Karpas-422 (cell line): ENCODE data around the gene SH3GLB1. TPM values are rescaled to one million over a fixed set of nuclear protein-coding genes. Genes with fewer than 3 reads are reported as not detected.

Experiments
- DNase-seq: peaks from one replicate; pipeline ENCODE4 v3.0.0-alpha.2; 2015
- H2AFZ ChIP-seq: fragments of 200-600 bp; sonication (generic); 2 replicates; pipeline ENCODE4 v1.6.1; 2014; ENCODE audit warnings: antibody characterized with exemption, low read length, mixed read lengths
- H3K27ac ChIP-seq: fragments of 200-600 bp; sonication (generic); 2 replicates; pipeline ENCODE4 v1.5.1; 2014; ENCODE audit warnings: mild to moderate bottlenecking, low read length, moderate library complexity
- H3K27me3 ChIP-seq: fragments of 200-600 bp; sonication (generic); 2 replicates; pipeline ENCODE4 v1.6.1; 2014; ENCODE audit warnings: low read length, mixed read lengths
- H3K36me3 ChIP-seq: fragments of 200-600 bp; sonication (generic); 2 replicates; pipeline ENCODE4 v1.6.1; 2014; ENCODE audit warnings: low read length, mixed read lengths; ENCODE audit not compliant: insufficient read depth
- H3K4me1 ChIP-seq: fragments of 200-600 bp; sonication (generic); 2 replicates; pipeline ENCODE4 v1.6.1; 2014; ENCODE audit warnings: mild to moderate bottlenecking, low read length, mixed read lengths
- H3K4me2 ChIP-seq: fragments of 200-600 bp; sonication (generic); 2 replicates; pipeline ENCODE4 v1.6.1; 2014; ENCODE audit warnings: low read length, low read depth, mild to moderate bottlenecking; ENCODE audit not compliant: poor library complexity, severe bottlenecking
- H3K4me3 ChIP-seq: fragments of 200-600 bp; sonication (generic); 2 replicates; pipeline ENCODE4 v1.5.1; 2014; ENCODE audit warnings: mild to moderate bottlenecking, antibody characterized with exemption, low read length, mixed read lengths
- H3K79me2 ChIP-seq: fragments of 200-600 bp; sonication (generic); 2 replicates; pipeline ENCODE4 v1.6.1; 2014; ENCODE audit warnings: mild to moderate bottlenecking, low read length, mixed read lengths
- H3K9ac ChIP-seq: fragments of 200-600 bp; sonication (generic); 2 replicates; pipeline ENCODE4 v1.6.0; 2014; ENCODE audit warnings: low read length
- H3K9me2 ChIP-seq: fragments of 200-600 bp; sonication (generic), shearing (Covaris generic); replicated peaks from 2 replicates; pipeline ENCODE4 v1.6.0; 2014; ENCODE audit warnings: mild to moderate bottlenecking, low read length, moderate library complexity; ENCODE audit not compliant: insufficient read depth
- H3K9me3 ChIP-seq: fragments of 300-700, 200-600 bp; sonication (generic); 2 replicates; pipeline ENCODE4 v1.6.1; 2014; ENCODE audit warnings: low read length, mixed read lengths
- H4K20me1 ChIP-seq: fragments of 200-600 bp; sonication (generic); 2 replicates; pipeline ENCODE4 v1.6.1; 2014; ENCODE audit warnings: mild to moderate bottlenecking, antibody characterized with exemption, low read length, low read depth; ENCODE audit not compliant: insufficient read depth
- total RNA-seq: library from RNA; depleted of rRNA; stranded (reverse); fragments of >200 nt; shearing (Covaris generic); gene quantifications from 2 replicates; pipeline ENCODE4 v1.2.3, GENCODE V29; 2014; ENCODE audit warnings: low replicate concordance

The SH3GLB1 gene
- total RNA-seq, 1 experiment from 2014 or later: 56.6 TPM

DNA sequence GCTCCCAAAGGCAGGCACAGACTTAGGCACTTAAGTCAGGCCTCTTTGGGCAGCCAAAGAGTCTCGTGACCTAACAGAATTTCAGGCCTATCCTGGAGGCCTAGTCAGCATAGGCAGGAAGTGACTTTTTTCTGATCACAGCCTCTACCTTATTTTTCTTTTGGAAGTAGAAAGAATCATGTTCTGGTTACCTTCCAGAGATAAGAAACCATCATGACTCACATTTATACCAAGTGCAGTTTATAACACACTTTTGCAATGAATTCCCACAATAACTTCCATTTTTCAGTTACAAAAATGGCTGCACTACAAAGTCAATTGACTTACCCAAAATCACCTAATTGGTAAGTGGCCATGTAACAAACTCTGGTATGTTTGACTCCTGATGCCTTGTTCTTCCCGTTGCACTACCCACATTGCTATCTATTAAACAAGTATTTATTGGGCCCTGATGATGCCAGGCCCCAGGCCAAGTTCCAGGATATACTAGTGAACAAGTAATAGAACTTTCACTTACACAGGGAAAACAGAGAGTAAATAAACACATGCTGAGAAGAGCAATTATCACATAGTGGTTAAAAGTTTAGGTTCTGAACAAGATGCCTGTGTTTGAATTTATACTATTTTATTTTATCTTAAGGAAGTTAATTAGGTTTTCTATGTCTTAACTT lies 74.3 kb downstream of the SH3GLB1 start:
- DNase-seq: no peak
- Histone ChIP-seq H3K27ac (no peak overlapping the region), H3K9me2 (no peaks in the 10 kb centered on the region), H4K20me1 (no peaks in the 10 kb centered on the region), H3K4me3 (no peak overlapping the region), H3K9ac (no peak overlapping the region), H3K9me3 (no peaks in the 10 kb centered on the region), H3K79me2 (no peaks in the 10 kb centered on the region), H3K4me1 (peaks cover 26% of the 10 kb centered on the region), H3K36me3 (no peaks in the 10 kb centered on the region), H3K4me2 (no peak overlapping the region), H2AFZ (peak overlapping the region; percentile 1; the same call in 1 of the 2 replicates), H3K27me3 (no peaks in the 10 kb centered on the region)

DNA sequence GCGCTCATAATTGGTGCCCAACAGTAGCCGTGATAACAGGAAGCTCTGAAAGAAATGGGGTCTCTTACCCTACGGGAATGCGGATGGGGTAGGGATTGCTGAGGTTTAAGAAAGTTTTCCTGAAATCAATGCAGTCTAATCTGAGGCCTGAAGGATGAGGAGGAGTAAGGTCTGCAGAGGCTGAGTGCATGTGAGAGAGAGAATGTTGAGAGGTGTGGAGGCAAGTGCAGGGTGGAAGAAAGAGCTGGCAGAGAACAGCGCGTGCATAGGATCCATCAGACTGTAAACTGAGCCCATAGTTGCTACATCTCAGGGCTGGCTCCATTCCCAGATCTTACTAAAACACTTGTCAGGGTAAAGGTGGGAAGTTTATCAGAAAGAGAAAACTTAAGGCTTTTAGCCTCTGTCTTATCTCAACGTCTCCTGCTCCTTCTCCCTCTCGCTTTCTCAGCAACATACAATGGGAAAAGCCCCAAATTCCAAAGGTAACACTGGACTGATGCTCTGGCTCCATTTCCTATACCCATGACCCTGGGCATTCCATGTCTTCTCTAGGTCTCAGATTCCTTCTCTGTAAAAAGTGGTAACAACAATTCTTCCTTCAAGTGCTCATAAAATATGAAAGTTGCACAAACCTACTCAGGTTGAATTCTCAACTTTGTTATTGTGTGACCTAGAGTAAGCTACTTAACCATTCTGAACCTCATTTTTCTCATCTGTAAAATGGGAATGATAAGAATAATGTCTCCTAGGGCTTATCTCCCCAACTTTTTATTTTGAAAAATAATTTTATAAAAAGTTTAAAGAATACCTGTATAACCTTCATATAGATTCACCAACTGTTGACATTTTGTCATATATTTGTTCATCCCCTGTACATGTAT lies 75.2 kb downstream of the SH3GLB1 start:
- Histone ChIP-seq H2AFZ (no peak overlapping the region), H3K4me1 (peaks cover 18% of the 10 kb centered on the region), H3K4me3 (no peak overlapping the region), H3K36me3 (no peaks in the 10 kb centered on the region), H3K9ac (no peak overlapping the region), H4K20me1 (no peaks in the 10 kb centered on the region), H3K27me3 (no peaks in the 10 kb centered on the region), H3K9me3 (no peaks in the 10 kb centered on the region), H3K79me2 (no peaks in the 10 kb centered on the region), H3K27ac (no peak overlapping the region), H3K9me2 (no peaks in the 10 kb centered on the region), H3K4me2 (no peak overlapping the region)
- no peak for DNase-seq

DNA sequence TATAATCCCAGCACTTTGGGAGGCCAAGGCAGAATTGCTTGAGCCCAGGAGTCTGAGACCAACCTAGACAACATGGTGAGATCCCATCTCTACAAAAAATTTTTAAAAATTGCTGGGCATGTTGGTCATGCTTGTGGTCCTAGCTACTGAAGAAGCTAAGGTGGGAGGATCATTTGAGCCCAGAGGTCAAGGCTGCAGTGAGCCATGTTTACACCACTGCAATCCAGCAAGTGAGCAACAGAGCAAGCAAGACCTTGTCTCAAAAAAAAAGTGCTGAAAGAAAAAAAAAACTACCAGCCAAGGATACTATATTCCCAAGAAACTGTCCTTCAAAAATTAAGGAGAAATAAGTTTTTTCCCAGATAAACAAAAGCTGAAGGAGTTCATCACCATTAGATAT lies 78.1 kb downstream of the SH3GLB1 start:
- H3K27me3 ChIP-seq: no peaks in the 10 kb centered on the region
- H3K9ac ChIP-seq: no peak overlapping the region
- H3K4me3 ChIP-seq: no peak overlapping the region
- no peak for DNase-seq
- H3K36me3 ChIP-seq: no peaks in the 10 kb centered on the region
- H3K27ac ChIP-seq: no peak overlapping the region
- no peaks in the 10 kb centered on the region for H3K9me3 ChIP-seq
- H3K4me2 ChIP-seq: no peak overlapping the region
- H3K4me1 ChIP-seq: peaks cover 5% of the 10 kb centered on the region; the same call in 1 of the 2 replicates
- H4K20me1 ChIP-seq: no peaks in the 10 kb centered on the region
- no peaks in the 10 kb centered on the region for H3K79me2 ChIP-seq
- no peak overlapping the region for H2AFZ ChIP-seq
- H3K9me2 ChIP-seq: no peaks in the 10 kb centered on the region

DNA sequence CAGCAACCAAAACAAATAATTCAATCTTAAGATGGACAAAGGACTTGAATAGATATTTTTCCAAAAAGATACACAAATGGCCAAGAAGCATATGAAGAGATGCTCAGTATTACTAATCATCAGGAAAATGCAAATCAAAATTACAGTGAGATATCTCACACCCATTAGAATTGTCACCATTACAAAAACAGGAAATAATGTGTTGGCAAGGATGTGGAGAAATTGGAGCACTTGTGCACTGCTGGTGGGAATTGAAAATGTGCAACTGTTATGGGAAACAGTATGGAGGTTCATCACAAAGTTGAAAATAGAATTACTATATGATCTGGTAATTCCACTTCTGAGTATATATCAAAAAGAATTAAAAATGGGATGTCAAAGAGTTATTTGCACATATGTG lies 83.2 kb downstream of the SH3GLB1 start:
- no peak overlapping the region for H3K4me2 ChIP-seq
- no peaks in the 10 kb centered on the region for H3K79me2 ChIP-seq
- no peaks in the 10 kb centered on the region for H4K20me1 ChIP-seq
- no peaks in the 10 kb centered on the region for H3K4me1 ChIP-seq
- H3K9ac ChIP-seq: no peak overlapping the region
- no peaks in the 10 kb centered on the region for H3K9me3 ChIP-seq
- no peaks in the 10 kb centered on the region for H3K36me3 ChIP-seq
- H3K9me2 ChIP-seq: no peaks in the 10 kb centered on the region
- H2AFZ ChIP-seq: no peak overlapping the region
- H3K4me3 ChIP-seq: no peak overlapping the region
- no peaks in the 10 kb centered on the region for H3K27me3 ChIP-seq
- no peak overlapping the region for H3K27ac ChIP-seq
- DNase-seq: no peak

DNA sequence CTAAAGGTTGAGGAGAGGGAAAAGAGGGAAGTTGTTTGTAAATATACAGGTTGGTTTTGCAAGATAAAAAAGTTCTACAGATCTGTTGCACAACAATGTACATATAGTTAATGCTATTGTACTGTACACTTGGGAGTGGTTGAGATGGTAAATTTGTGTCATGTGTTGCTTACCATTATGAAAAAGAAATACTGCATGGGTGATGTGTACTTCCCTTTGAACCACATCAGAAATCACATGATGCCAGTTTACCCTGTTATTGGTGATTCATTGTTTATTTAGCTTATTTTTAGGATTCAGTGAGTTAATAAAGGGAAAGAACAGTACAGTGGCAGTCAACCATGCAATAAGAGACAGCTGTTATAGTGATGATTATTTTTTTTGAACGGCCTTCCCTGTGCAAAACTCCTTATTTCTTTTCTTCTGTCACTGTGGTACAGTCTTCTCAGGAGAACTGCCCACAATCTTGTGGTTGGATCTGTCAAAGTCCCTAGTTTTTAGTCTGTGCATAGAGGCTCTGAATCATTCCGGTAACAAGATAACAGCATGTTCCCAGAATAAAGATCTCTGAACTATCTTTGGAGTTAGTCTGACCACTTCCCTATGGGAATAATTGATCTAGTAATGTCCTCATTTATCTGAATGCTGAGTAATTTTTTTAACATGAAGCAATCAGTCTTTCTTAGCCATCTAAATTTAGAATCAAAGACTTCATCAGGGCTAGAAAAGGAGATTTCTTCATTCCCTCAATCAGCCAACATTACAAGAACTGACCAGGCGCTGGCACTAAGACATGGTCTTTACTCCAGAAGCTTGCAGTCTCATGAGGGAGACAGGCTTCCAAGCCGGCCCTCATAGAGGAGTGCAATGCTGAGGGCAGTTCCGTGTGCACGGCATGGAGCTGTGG lies 84.2 kb downstream of the SH3GLB1 start:
- H3K9me2 ChIP-seq: no peaks in the 10 kb centered on the region

DNA sequence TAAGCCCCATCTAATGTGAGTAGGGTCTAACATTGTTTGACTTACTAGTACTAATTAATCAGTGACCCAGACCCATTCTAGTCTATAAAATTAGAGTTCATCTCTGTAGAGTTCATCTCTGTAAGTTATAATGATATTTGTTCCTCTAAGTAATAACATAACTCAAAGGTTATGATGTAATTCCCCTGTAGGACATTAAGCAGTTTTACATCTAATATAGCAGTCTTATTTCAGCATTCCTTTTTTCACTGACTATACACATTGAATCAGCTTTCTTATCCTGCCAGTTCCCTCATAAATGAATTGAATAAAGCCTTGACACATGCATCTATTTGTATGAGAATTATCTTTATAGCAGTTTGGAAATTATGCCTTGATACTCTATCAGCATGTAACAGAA lies 90.9 kb downstream of the SH3GLB1 start:
- H3K9me2 ChIP-seq: no peaks in the 10 kb centered on the region
- H3K4me1 ChIP-seq: peaks cover 12% of the 10 kb centered on the region
- no peak for DNase-seq
- H3K4me3 ChIP-seq: no peak overlapping the region
- H3K27ac ChIP-seq: no peak overlapping the region
- H3K79me2 ChIP-seq: no peaks in the 10 kb centered on the region
- H3K9ac ChIP-seq: no peak overlapping the region
- H2AFZ ChIP-seq: no peak overlapping the region
- H3K9me3 ChIP-seq: no peaks in the 10 kb centered on the region
- H4K20me1 ChIP-seq: no peaks in the 10 kb centered on the region
- H3K27me3 ChIP-seq: no peaks in the 10 kb centered on the region; the same call in 1 of the 2 replicates
- H3K36me3 ChIP-seq: no peaks in the 10 kb centered on the region
- no peak overlapping the region for H3K4me2 ChIP-seq

More for the DNA sequence above, 84.2 kb downstream of the SH3GLB1 start:
- H3K4me3 ChIP-seq: no peak overlapping the region
- no peaks in the 10 kb centered on the region for H3K4me1 ChIP-seq
- no peaks in the 10 kb centered on the region for H3K27me3 ChIP-seq
- no peak overlapping the region for H3K4me2 ChIP-seq
- H3K27ac ChIP-seq: no peak overlapping the region
- no peaks in the 10 kb centered on the region for H3K79me2 ChIP-seq
- no peaks in the 10 kb centered on the region for H4K20me1 ChIP-seq
- H2AFZ ChIP-seq: no peak overlapping the region
- H3K9me3 ChIP-seq: no peaks in the 10 kb centered on the region
- DNase-seq: no peak
- no peak overlapping the region for H3K9ac ChIP-seq
- no peaks in the 10 kb centered on the region for H3K36me3 ChIP-seq
